HG03457 (cell line): ENCODE results near the gene MMD.
A peak's percentile ranks its signal among the peaks of the same experiment; 100 is the strongest.

Experiments
- ATAC-seq: cut with Tn5 transposase; IDR thresholded peaks from one replicate; pipeline ENCODE4 v1.9.1; 2021; ENCODE audit warnings: moderate number of reproducible peaks; ENCODE audit not compliant: unreplicated experiment

The MMD gene

DNA sequence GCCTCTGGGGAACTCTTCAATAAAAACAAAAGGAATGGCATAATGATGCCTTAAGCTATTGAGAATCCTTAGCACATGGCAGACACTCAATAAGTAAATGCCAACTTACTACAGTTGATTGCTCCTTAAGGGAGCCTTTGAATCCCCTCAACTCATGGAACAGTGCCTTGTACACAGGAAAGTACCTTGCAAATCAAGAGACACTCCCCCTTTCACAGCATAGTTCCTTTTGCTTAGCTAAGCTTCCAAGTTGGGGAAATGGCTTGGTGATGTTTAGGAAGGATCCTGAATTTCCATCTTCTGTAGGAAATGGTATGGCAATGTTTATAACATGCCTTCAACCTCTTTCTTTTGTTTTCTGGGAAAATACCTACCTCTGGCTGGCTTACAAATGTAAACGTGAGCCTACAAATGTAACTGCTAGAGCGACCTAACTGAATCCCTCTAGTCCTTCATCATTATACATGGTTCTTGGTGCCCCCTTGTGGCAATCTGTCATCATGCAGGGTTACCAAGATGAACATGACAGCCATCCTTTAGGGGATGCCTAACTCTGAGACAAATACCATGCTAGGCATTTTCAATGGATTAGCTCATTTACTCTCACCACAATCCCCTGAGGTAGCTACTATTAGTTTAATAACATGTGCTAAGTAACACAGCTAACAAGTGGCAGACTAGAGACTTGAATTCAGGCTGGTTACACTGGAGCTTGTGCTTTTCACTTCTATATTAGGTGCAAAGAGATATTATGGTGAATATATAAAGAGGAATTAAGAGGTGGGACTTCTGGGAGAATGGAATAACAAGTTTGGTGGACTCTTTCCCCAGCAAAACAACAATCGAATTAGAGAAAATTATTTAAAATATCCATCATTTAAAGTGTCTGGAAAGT is 65.0 kb downstream of the MMD start:
- ATAC-seq: peak; percentile 79

- ATAC-seq: no peak
Observed at GRCh38 chr17:55354941-55355340, 66.7 kb downstream of the MMD start.

DNA sequence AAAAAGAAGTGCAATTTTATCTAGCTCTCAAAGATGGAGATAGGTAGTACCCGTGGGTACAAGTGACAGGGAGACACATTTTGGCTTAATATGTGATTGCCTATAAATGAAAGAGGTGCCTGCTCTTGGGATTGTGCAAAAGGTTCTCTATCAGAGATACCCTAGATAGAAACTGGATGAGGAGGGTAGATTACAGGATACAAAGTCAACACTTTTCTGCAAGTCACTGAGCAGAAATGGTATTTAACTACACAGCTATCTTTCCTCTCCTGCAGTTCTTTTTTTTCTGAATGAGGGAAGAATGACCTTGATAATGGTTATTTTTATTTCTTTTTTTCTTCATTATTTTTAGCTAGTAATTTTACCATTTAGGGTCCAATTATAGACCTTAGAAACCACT is 67.6 kb downstream of the MMD start:
- no peak for ATAC-seq

DNA sequence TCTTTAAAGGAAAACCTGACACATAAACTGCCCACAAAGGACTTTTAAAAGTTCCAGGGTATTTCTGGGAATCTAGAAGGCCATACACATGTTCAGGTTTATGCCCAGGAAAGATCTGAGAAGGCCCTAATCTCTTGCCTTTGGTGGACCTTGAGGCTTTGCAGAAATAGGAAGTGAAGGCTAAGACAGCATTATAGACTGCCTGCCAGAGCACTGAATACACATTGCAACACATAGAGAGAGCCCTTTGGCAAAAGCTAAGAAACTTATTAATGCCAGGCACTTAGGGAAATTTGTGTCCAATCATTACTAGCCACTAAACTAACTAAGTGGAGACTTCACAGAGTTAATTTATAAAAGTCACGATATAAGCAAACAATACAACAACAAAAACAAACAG is 70.4 kb downstream of the MMD start:
- no peak for ATAC-seq

GRCh38 chr17:55350825-55351205 is 70.8 kb downstream of the MMD start:
- ATAC-seq: no peak

DNA sequence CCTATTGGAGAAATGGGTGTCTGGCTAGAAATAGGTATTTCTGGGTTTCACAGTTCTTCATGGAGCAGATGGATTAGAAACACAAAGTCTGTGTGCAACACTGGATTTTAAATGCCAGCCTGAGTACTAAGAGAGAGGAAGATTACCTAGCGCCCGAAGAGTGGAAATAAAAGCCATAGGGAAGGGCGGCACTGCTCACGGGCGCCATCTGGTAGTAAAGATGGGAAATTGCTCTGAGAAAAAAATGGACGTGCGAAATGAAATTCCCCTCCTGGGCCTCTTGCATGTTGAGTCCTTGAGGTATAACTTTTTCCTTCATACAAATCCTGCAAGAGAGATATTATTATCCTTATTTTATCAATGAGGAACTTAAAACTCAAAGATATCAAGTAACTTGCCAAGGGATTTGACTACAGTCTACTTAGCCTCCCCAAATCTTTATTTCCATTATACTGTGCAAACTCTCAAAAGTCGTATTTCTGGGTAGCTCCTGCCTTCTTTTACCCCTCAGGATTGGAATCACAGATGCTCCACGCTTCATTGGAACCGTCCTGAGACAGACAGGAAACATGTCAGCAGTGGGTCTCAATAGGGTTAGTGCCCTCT is 72.8 kb downstream of the MMD start:
- no peak for ATAC-seq

DNA sequence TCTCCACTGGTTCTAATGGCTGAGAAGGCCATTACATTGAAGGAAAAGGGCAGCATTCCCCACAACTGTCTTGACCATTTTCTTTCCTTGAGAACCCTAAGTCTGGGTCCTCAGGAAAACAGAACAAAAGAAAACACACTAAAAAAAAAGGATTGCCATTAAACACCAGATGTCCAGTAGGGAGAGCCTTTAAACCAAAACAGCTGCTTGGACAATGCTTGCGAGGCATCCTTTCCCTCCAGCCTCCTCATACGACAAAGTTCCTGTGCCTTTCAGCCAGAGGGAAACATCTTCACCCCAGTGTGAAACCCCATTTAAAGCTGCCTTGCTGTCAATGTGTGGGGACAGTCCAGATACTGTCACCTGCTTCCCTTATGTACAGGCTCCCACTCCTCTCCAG is 74.3 kb downstream of the MMD start:
- ATAC-seq: no peak

DNA sequence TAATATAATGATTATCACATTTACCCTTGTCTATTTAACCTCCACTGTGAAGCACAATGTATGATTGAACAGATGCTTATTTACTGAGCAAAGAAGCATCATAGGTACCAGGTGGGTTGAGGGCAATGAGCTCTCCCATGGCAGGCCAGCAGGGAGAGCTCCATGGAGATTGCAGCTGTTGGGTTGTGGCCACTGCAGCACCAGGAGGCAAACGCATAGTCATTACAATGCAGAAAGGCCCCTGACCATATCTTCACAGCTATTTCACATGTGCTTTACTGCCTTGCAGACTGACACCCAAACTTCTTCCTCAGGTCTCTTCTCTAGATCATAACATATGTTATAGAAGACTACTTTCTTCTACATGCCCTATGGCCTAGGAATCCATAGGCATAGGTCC is 75.0 kb downstream of the MMD start:
- no peak for ATAC-seq

GRCh38 chr17:55345132-55345531 is 76.5 kb downstream of the MMD start:
- ATAC-seq: no peak

DNA sequence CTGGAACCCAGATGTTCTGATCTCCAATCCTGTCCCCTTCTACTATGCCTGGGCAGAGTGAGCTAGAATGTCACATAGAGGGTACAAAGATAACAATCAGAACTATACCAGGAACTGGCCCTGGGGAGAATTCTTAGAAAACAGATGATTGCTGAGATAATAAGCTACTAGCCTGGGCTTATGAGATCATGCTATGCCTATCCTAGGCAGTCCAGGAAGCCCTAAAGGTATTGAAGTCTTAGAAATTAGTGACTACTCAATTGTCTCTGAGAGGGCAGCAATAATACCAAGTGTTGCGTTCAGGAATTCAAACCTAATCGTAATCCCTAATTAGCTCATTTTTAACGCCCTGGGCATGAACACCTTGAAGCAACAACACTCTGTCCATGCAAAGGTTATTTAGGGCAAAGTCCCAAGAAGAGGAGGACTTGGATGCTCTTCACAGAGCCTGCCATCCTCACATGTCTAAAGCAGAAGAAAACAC is 77.1 kb downstream of the MMD start:
- ATAC-seq: no peak

- no peak for ATAC-seq
Observed at GRCh38 chr17:55343900-55344513, 77.6 kb downstream of the MMD start.

- no peak for ATAC-seq
Observed at GRCh38 chr17:55342800-55343585, 78.6 kb downstream of the MMD start.
